T-cell (primary cell): ENCODE data around the gene CBX1. TPM values are rescaled to one million over a fixed set of nuclear protein-coding genes. Genes with fewer than 3 reads are reported as not detected.

ENCODE experiments used
- ATAC-seq, 4 experiments: fragments of 200-7000 bp in 3 of 4; fragments of 150-1000 bp in 1 of 4; cut with Tn5 transposase; replicated peaks in 1 of 4; 1 replicate in 3 of 4; 2 replicates in 1 of 4; pipeline ENCODE4 v1.10.0; 2021; ENCODE audit warnings: moderate library complexity in 3 of 4, mild to moderate bottlenecking in 2 of 4, moderate number of reproducible peaks in 1 of 4
- CTCF ChIA-PET, 2 donors: fragments of 300-600 bp; sonication (Branson Sonifier 250); formaldehyde crosslinking; loops; one replicate each; lab custom pipeline; 2022; ENCODE audit warnings: antibody characterized with exemption in 2 of 2; lab: Charles Lee
- POLR2A ChIA-PET, 2 donors: fragments of 300-600 bp; sonication (Branson Sonifier 250); formaldehyde crosslinking; loops; one replicate each; lab custom pipeline; 2022; ENCODE audit warnings: antibody characterized with exemption in 2 of 2; lab: Charles Lee
- DNase-seq, 35 experiments: peaks; one replicate each; pipeline versions ENCODE4 v3.0.0 to v3.0.0-alpha.2; 2013 to 2023
- H3K27ac ChIP-seq: one replicate; pipeline ENCODE4 v1.5.1; 2013; ENCODE audit warnings: low read length
- H3K27me3 ChIP-seq, 2 experiments: replicated peaks in 1 of 2; 1 replicate in 1 of 2; 2 replicates in 1 of 2; pipeline versions ENCODE4 v1.6.1 to v1.7.0; 2013; ENCODE audit warnings: low read length in 1 of 2, mixed read lengths in 1 of 2; ENCODE audit not compliant: control insufficient read depth in 2 of 2, insufficient read depth in 2 of 2; ENCODE audit errors: extremely low read depth in 1 of 2
- H3K36me3 ChIP-seq, 2 donors: 1 replicate in 1 of 2; 2 replicates in 1 of 2; pipeline versions ENCODE4 v1.6.1 to v1.7.0; 2013; ENCODE audit warnings: low read length in 1 of 2; ENCODE audit not compliant: control insufficient read depth in 2 of 2, insufficient read depth in 1 of 2; ENCODE audit errors: extremely low read depth in 1 of 2
- H3K4me1 ChIP-seq, 2 experiments: 1 replicate in 1 of 2; 2 replicates in 1 of 2; pipeline versions ENCODE4 v1.6.1 to v1.7.0; 2013; ENCODE audit warnings: low read length in 2 of 2, mixed read lengths in 1 of 2; ENCODE audit not compliant: insufficient read depth in 2 of 2, control insufficient read depth in 1 of 2; ENCODE audit errors: extremely low read depth in 1 of 2
- H3K4me3 ChIP-seq, 2 donors: 1 replicate in 1 of 2; 2 replicates in 1 of 2; pipeline versions ENCODE4 v1.5.1 to v1.7.0; 2013; ENCODE audit warnings: mild to moderate bottlenecking in 2 of 2, low read length in 1 of 2, moderate library complexity in 1 of 2; ENCODE audit not compliant: control insufficient read depth in 1 of 2; ENCODE audit errors: extremely low read depth in 1 of 2
- H3K9me3 ChIP-seq: 2 replicates; pipeline ENCODE4 v1.7.0; 2013
- H3K27ac Mint-ChIP-seq, 2 donors: one replicate each; pipeline ENCODE4 v1.8.0; 2020 to 2021; ENCODE audit warnings: mild to moderate bottlenecking in 2 of 2, mixed read lengths in 2 of 2
- H3K27me3 Mint-ChIP-seq, 2 donors: one replicate each; pipeline ENCODE4 v1.8.0; 2021 to 2022; ENCODE audit warnings: mixed read lengths in 2 of 2
- H3K36me3 Mint-ChIP-seq: one replicate; pipeline ENCODE4 v1.8.0; 2021; ENCODE audit warnings: mixed read lengths
- H3K4me1 Mint-ChIP-seq, 3 donors: one replicate each; pipeline ENCODE4 v1.8.0; 2020 to 2022; ENCODE audit warnings: mixed read lengths in 3 of 3, mild to moderate bottlenecking in 1 of 3
- H3K4me3 Mint-ChIP-seq, 3 donors: one replicate each; pipeline ENCODE4 v1.8.0; 2020 to 2022; ENCODE audit warnings: mild to moderate bottlenecking in 3 of 3, mixed read lengths in 3 of 3, moderate library complexity in 3 of 3
- H3K9me3 Mint-ChIP-seq, 3 donors: one replicate each; pipeline ENCODE4 v1.8.0; 2020 to 2022; ENCODE audit warnings: mixed read lengths in 3 of 3
- WGBS: methylation state at CpG from one replicate; pipeline ENCODE4 v1.1.5; 2013; ENCODE audit warnings: missing lambda C conversion rate; ENCODE audit not compliant: insufficient coverage; 5-methylcytosine and 5-hydroxymethylcytosine counted together
- total RNA-seq, 35 experiments: library from RNA in 6 of 35; stranded (reverse) in 6 of 35; fragments of 120-200 nt in 1 of 35; gene quantifications; one replicate each; pipeline versions ENCODE4 v1.2.1 to v1.2.4 and lab custom pipeline; 2013 to 2026

The CBX1 gene
- total RNA-seq, 5 donors from 2014 or later (not counting 1 experiment from before 2014, with no cell fraction given), result 19.6 to 32.4 (median 30.7) TPM

DNA sequence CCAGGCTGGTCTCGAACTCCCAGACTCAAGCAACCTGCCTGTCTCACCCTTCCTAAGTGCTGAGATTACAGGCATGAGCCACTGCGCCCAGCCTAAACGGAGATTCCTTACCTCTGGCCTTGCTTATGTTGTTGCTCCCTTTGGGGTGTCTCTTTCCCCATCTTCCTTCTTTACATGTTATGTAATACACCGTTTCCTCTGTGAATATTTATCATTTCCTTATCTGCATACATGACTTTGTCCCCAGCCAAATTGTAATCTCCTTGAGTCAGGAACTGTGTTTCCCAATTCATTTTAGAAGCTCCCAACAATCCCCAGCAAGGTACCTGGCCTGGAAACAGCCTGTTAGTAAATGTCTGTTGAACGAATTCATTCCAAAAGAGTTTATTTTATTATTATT, 79.3 kb downstream of the CBX1 start:
- H3K27me3 ChIP-seq, result peaks cover 0 to 57% of the 10 kb centered on the region in 2 experiments

More for the DNA sequence above, 79.3 kb downstream of the CBX1 start:
- Histone ChIP-seq H3K4me1 (peaks cover 20 to 38% of the 10 kb centered on the region in 2 experiments), H3K27ac (no peak overlapping the region), H3K4me3 (no peak overlapping the region), H3K9me3 (no peaks in the 10 kb centered on the region), H3K36me3 (no peaks in the 10 kb centered on the region)
- Mint-ChIP-seq H3K4me3 (no peak overlapping the region), H3K27ac (no peak overlapping the region), H3K9me3 (no peaks in the 10 kb centered on the region), H3K36me3 (no peaks in the 10 kb centered on the region), H3K27me3 (peaks cover 21 to 28% of the 10 kb centered on the region in 2 donors), H3K4me1 (peaks cover 32 to 36% (median 33%) of the 10 kb centered on the region in 3 donors)
- ChIA-PET POLR2A (no interaction called here), CTCF (no interaction called here)
- ATAC-seq (no peak), DNase-seq (no peak)
- WGBS, result 100% methylated on average over 2 of the region's 5 CpGs

Other genes with a start within 250 kb of the CBX1 start
- gene SP2, start 205.2 kb downstream of the CBX1 start, total RNA-seq, result 10 to 100 TPM; 27.1 to 41.6 (median 32.8) TPM
- gene PNPO, start 159.9 kb downstream of the CBX1 start, total RNA-seq, result 10 to 100 TPM; 10.3 to 18.5 (median 15.7) TPM
- under 1 TPM in 3 of 5 donors, not detected in 2; 0.18 to 0.44 (median 0.26) TPM for gene PRR15L, start 143.6 kb downstream of the CBX1 start, total RNA-seq
- gene CDK5RAP3, start 130.4 kb downstream of the CBX1 start, total RNA-seq, result 100 to 1,000 TPM; 247 to 349 (median 318) TPM
- gene COPZ2, start 63.7 kb downstream of the CBX1 start, total RNA-seq, result 1 to 10 TPM; 1.2 to 2.6 (median 1.9) TPM
- 10 to 100 TPM; 30.3 to 61.6 (median 43.9) TPM for gene NFE2L1, start 53.1 kb downstream of the CBX1 start, total RNA-seq
- 10 to 100 TPM; 10.6 to 20.4 (median 19.5) TPM for gene SNX11, start 6.3 kb upstream of the CBX1 start, total RNA-seq